ENCODE measurements around the gene IRF2BP1.

- TF ChIP-seq POLR2A (IDR thresholded peaks at IDR 0.05; ENCODE audit: low read depth, low read length) (no peak), POLR2AphosphoS5 (IDR thresholded peaks at IDR 0.05; ENCODE audit: low read depth, low read length) (no peak), TAF1 (IDR thresholded peaks at IDR 0.05; ENCODE audit: borderline replicate concordance, low read depth, low read length) (no peak)
Measured at GRCh38 chr19:45884682-45885555, 1.0 kb downstream of the IRF2BP1 start.
